Trophoblast cell (in vitro differentiated cells and primary cell): Measurements from ENCODE around the gene HSD17B10.

Experiments used
- DNase-seq, 2 donors: peaks; one replicate each; pipeline ENCODE4 v3.0.0-alpha.2; 2016
- H2AFZ ChIP-seq: 2 replicates; pipeline ENCODE4 v1.6.1; 2013; ENCODE audit warnings: low read length, moderate library complexity, mild to moderate bottlenecking; ENCODE audit not compliant: insufficient read depth, poor library complexity
- H2AK5ac ChIP-seq: 2 replicates; pipeline ENCODE4 v1.6.1; 2013; ENCODE audit warnings: mild to moderate bottlenecking, low read length
- H2BK120ac ChIP-seq: 2 replicates; pipeline ENCODE4 v1.6.1; 2013; ENCODE audit warnings: low read length, mild to moderate bottlenecking, moderate library complexity; ENCODE audit not compliant: insufficient read depth, poor library complexity
- H2BK12ac ChIP-seq: 2 replicates; pipeline ENCODE4 v1.6.1; 2013; ENCODE audit warnings: mild to moderate bottlenecking, low read length, moderate library complexity
- H2BK5ac ChIP-seq: 2 replicates; pipeline ENCODE4 v1.6.1; 2013; ENCODE audit warnings: low read length, low read depth, moderate library complexity, mild to moderate bottlenecking; ENCODE audit not compliant: poor library complexity
- H3K14ac ChIP-seq: 2 replicates; pipeline ENCODE4 v1.6.1; 2013; ENCODE audit warnings: mild to moderate bottlenecking, low read length
- H3K18ac ChIP-seq: 2 replicates; pipeline ENCODE4 v1.6.1; 2013; ENCODE audit warnings: mild to moderate bottlenecking, low read length
- H3K23ac ChIP-seq: 2 replicates; pipeline ENCODE4 v1.6.1; 2013; ENCODE audit warnings: low read length
- H3K27ac ChIP-seq: 2 replicates; pipeline ENCODE4 v1.5.1; 2013; ENCODE audit warnings: low read depth, mild to moderate bottlenecking, inconsistent platforms, low read length, moderate library complexity
- H3K27me3 ChIP-seq: 2 replicates; pipeline ENCODE4 v1.6.1; 2013; ENCODE audit warnings: inconsistent platforms, mild to moderate bottlenecking, low read length, moderate library complexity; ENCODE audit not compliant: insufficient read depth
- H3K36me3 ChIP-seq, 2 experiments: 1 replicate in 1 of 2; 2 replicates in 1 of 2; pipeline ENCODE4 v1.6.1; 2013; ENCODE audit warnings: low read length in 2 of 2, mild to moderate bottlenecking in 2 of 2, moderate library complexity in 1 of 2; ENCODE audit not compliant: insufficient read depth in 2 of 2, control insufficient read depth in 1 of 2
- H3K4ac ChIP-seq: 2 replicates; pipeline ENCODE4 v1.6.1; 2013; ENCODE audit warnings: low read depth, mild to moderate bottlenecking, low read length, moderate library complexity
- H3K4me1 ChIP-seq, 2 experiments: 1 replicate in 1 of 2; 2 replicates in 1 of 2; pipeline ENCODE4 v1.6.1; 2013; ENCODE audit warnings: low read length in 2 of 2, mild to moderate bottlenecking in 2 of 2, moderate library complexity in 1 of 2; ENCODE audit not compliant: insufficient read depth in 2 of 2, control insufficient read depth in 1 of 2
- H3K4me2 ChIP-seq: 2 replicates; pipeline ENCODE4 v1.6.1; 2013; ENCODE audit warnings: inconsistent platforms, mild to moderate bottlenecking, low read length, moderate library complexity
- H3K4me3 ChIP-seq: 2 replicates; pipeline ENCODE4 v1.5.1; 2013; ENCODE audit warnings: mild to moderate bottlenecking, low read depth, low read length, inconsistent platforms
- H3K79me1 ChIP-seq: one replicate; pipeline ENCODE4 v1.6.1; 2013; ENCODE audit warnings: low read length
- H3K79me2 ChIP-seq: 2 replicates; pipeline ENCODE4 v1.6.1; 2013; ENCODE audit warnings: low read length, mild to moderate bottlenecking; ENCODE audit not compliant: control insufficient read depth, insufficient read depth, poor library complexity
- H3K9ac ChIP-seq: 2 replicates; pipeline ENCODE4 v1.6.1; 2013; ENCODE audit warnings: mild to moderate bottlenecking, low read length
- H3K9me3 ChIP-seq: 2 replicates; pipeline ENCODE4 v1.6.1; 2013; ENCODE audit warnings: low read depth, mild to moderate bottlenecking, control low read depth, inconsistent platforms, low read length; ENCODE audit not compliant: insufficient read depth
- H4K12ac ChIP-seq: 2 replicates; pipeline ENCODE4 v1.6.1; 2013; ENCODE audit warnings: low read depth, mild to moderate bottlenecking, low read length, moderate library complexity
- H4K8ac ChIP-seq: 2 replicates; pipeline ENCODE4 v1.6.1; 2013; ENCODE audit warnings: low read depth, mild to moderate bottlenecking, low read length, moderate library complexity
- H4K91ac ChIP-seq: one replicate; pipeline ENCODE4 v1.6.1; 2013; ENCODE audit warnings: low read depth, mild to moderate bottlenecking, low read length, moderate library complexity
- WGBS: extraction: QIAGEN DNeasy Blood & Tissue Kit; methylation state at CpG from one replicate; pipeline ENCODE4 v1.1.7; 2013; ENCODE audit warnings: missing lambda C conversion rate; ENCODE audit not compliant: insufficient read length, insufficient coverage; ENCODE audit errors: extremely low coverage; 5-methylcytosine and 5-hydroxymethylcytosine counted together

Gene HSD17B10

DNA sequence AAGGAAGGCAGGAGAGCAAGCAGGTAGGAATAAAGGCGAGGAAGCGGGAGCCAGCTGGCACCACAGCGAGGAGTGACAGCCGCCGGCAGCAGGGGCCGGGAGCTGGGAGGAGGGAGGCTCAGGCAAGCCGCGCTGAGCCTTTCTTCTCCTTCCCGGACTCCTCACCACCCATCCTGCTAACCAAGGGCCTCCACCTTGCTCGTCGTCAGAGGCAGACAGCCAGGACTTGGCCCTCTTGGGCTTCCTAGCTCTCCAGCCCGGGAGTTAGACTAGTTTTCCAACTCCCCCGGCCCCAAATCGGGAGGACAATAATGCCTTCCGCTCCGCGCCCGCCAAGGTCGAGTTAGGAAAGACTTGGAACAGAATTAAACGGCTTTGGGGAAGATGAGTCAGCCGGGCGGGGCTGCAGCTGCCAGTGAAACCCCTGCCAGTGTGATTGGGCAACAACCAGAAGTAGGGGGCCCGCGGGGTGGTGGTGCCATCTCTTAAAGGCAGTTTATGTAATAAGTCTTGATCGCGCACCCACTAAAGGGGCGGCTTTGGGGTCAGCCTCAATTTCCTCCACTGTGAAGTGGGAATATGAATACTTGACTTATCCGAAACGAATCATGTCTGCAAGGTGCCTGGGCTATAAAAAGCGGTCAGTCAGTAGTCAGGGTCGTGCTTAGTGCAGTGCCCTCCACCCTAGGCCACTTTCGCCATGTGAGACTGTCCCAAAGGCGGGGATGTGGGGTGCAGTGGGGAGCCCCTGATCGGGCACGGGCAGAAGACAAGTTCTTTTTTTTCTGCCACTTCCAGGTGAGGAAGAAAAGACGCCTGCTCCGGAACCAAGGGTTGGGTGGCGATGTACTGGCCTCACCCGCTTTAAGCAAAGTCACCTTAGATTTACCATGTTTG is 6.7 kb upstream of the HSD17B10 start:
- H3K27me3 ChIP-seq: no peaks in the 10 kb centered on the region
- no CpG with 5 or more reads among the region's 39 CpGs for WGBS
- H2BK12ac ChIP-seq: no peak overlapping the region
- H2AFZ ChIP-seq: no peak overlapping the region
- H4K12ac ChIP-seq: peak overlapping the region; percentile 12
- H2BK5ac ChIP-seq: no peak overlapping the region
- H3K79me1 ChIP-seq: no peaks in the 10 kb centered on the region
- H3K9me3 ChIP-seq: no peaks in the 10 kb centered on the region
- no peak overlapping the region for H3K4me3 ChIP-seq
- H3K27ac ChIP-seq: no peak overlapping the region
- H3K4ac ChIP-seq: no peak overlapping the region
- H2BK120ac ChIP-seq: no peak overlapping the region
- no peak overlapping the region for H3K9ac ChIP-seq
- no peaks in the 10 kb centered on the region for H3K36me3 ChIP-seq
- H3K4me1 ChIP-seq: peaks cover 1 to 5% of the 10 kb centered on the region in 2 experiments
- H2AK5ac ChIP-seq: no peak overlapping the region
- no peak overlapping the region for H3K18ac ChIP-seq
- H3K4me2 ChIP-seq: peak overlapping the region; percentile 82
- DNase-seq: peak in 1 of 2 donors; percentile 44
- H4K91ac ChIP-seq: no peak overlapping the region
- no peaks in the 10 kb centered on the region for H3K79me2 ChIP-seq
- no peak overlapping the region for H4K8ac ChIP-seq
- H3K14ac ChIP-seq: no peak overlapping the region
- H3K23ac ChIP-seq: no peak overlapping the region

DNA sequence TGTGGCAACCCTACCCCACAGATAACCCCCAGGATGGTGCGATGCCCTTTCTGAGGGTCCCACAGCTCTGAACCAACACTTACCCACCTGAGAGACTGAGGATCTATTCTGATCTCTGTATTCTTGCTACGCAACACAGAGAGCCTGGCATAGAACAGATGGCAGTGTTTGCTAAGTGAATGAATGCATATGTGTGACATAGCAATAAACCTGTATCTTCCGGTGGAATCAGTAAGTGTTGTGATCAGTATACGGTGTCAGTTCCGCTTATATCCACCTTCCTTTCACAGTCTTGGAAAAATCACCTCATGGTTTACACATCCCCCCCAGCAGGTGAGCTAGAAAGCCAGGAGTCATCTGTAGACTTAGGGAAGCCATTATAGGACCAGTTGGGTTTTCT is 5.9 kb upstream of the HSD17B10 start:
- Histone ChIP-seq H3K18ac (no peak overlapping the region), H2BK12ac (no peak overlapping the region), H3K4me3 (no peak overlapping the region), H2AFZ (no peak overlapping the region), H3K14ac (no peak overlapping the region), H4K12ac (no peak overlapping the region), H3K4me2 (no peak overlapping the region), H3K9me3 (no peaks in the 10 kb centered on the region), H3K36me3 (no peaks in the 10 kb centered on the region), H3K9ac (no peak overlapping the region), H2BK120ac (no peak overlapping the region), H4K91ac (no peak overlapping the region), H3K79me2 (no peaks in the 10 kb centered on the region), H3K79me1 (no peaks in the 10 kb centered on the region), H3K27me3 (no peaks in the 10 kb centered on the region), H3K27ac (no peak overlapping the region), H2BK5ac (no peak overlapping the region), H4K8ac (no peak overlapping the region), H3K4ac (no peak overlapping the region), H3K23ac (no peak overlapping the region), H3K4me1 (peaks cover 1 to 5% of the 10 kb centered on the region in 2 experiments), H2AK5ac (no peak overlapping the region)
- WGBS: no CpG with 5 or more reads among the region's 5 CpGs
- no peak for DNase-seq

DNA sequence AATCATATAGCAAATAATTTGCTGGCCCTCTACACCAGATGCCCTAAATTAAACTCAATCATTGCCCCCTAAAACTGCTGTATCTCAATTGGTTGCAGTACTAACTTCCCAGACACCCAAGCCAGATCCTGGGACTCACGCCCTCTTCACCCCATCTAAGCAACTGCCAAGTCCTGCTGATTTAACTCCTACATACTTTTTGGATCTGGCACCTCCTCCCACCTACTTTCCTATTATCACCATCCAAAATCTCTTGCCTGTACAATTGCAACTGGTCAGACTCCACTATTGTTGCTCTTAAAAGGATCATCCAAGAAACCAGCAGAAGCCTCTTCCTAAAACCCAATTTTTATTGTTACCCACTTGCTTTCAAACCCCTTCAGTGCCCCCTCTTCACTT is 4.7 kb upstream of the HSD17B10 start:
- no peak overlapping the region for H3K14ac ChIP-seq
- H3K9ac ChIP-seq: no peak overlapping the region
- no peak overlapping the region for H3K18ac ChIP-seq
- WGBS: no CpG with 5 or more reads among the region's 1 CpG
- no peak overlapping the region for H4K12ac ChIP-seq
- H2BK12ac ChIP-seq: no peak overlapping the region
- no peak overlapping the region for H3K4ac ChIP-seq
- no peaks in the 10 kb centered on the region for H3K36me3 ChIP-seq
- H2AK5ac ChIP-seq: no peak overlapping the region
- H2BK5ac ChIP-seq: no peak overlapping the region
- DNase-seq: no peak
- H3K4me3 ChIP-seq: no peak overlapping the region
- H2BK120ac ChIP-seq: no peak overlapping the region
- H3K4me1 ChIP-seq: peaks cover 1 to 5% of the 10 kb centered on the region in 2 experiments
- no peak overlapping the region for H3K23ac ChIP-seq
- H4K91ac ChIP-seq: no peak overlapping the region
- H3K4me2 ChIP-seq: no peak overlapping the region
- H2AFZ ChIP-seq: no peak overlapping the region
- no peaks in the 10 kb centered on the region for H3K9me3 ChIP-seq
- no peak overlapping the region for H4K8ac ChIP-seq
- H3K79me1 ChIP-seq: no peaks in the 10 kb centered on the region
- H3K27me3 ChIP-seq: no peaks in the 10 kb centered on the region
- no peak overlapping the region for H3K27ac ChIP-seq
- peaks cover 3% of the 10 kb centered on the region for H3K79me2 ChIP-seq

DNA sequence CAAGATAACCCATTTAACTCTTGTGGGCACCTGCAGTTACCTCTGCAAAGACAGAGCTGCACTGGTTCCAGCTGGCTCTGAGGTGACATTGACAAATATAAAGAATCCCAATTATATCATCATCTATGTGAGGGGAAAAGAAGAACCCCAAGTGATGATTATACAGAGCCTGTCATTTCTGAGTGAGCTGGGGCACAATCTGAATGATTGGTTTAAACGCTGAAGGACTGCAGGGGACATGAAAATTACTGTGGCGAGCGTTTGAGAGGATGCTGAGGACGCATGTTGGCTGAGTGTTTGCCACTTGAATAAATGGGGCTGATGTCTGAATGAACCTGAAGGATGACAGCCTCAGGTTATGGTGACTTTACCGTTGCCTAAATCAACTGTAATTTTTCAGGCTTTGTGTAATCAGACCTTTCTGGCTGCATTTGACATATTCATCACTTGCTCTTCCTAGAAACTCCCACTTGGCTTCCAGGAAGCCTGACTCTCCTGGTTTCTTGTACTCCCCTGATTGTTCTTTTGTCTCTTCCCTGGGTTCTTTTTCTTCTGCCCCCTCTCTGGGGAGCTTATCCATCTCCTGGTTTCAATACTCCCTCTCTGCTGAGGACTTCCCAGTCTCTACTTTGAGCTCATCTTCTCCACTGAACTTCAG is 4.1 kb upstream of the HSD17B10 start:
- Histone ChIP-seq H2AK5ac (no peak overlapping the region), H3K27me3 (no peaks in the 10 kb centered on the region), H2AFZ (no peak overlapping the region), H2BK5ac (no peak overlapping the region), H2BK12ac (no peak overlapping the region), H3K36me3 (no peaks in the 10 kb centered on the region), H3K4me1 (peaks cover 6 to 8% of the 10 kb centered on the region in 2 experiments), H3K4me3 (no peak overlapping the region), H3K14ac (no peak overlapping the region), H3K27ac (no peak overlapping the region), H3K18ac (no peak overlapping the region), H3K79me2 (peaks cover 4% of the 10 kb centered on the region), H4K91ac (no peak overlapping the region), H3K9ac (no peak overlapping the region), H3K4me2 (no peak overlapping the region), H2BK120ac (no peak overlapping the region), H4K12ac (no peak overlapping the region), H4K8ac (no peak overlapping the region), H3K4ac (no peak overlapping the region), H3K23ac (no peak overlapping the region), H3K79me1 (no peaks in the 10 kb centered on the region), H3K9me3 (no peaks in the 10 kb centered on the region)
- no peak for DNase-seq
- WGBS: no CpG with 5 or more reads among the region's 5 CpGs
